Measurements from ENCODE around the gene TRIM34.
"Not testable (repeated sequence)": the region's sequence is repeated elsewhere in the genome, so short reads cannot be mapped to it uniquely, and the experiment has no call there.

Gene TRIM34

GRCh38 chr11:5624489-5625279, at the start of gene TRIM34:
Gene TRIM34, plus strand, starts transcription at chr11:5625001. Its CDS starts 7,331 bp downstream, at chr11:5632332.
- DNase-seq (ENCODE audit: low read depth) = peak; percentile 83

- DNase-seq (ENCODE audit: low read depth) = no peak
Observed at GRCh38 chr11:5575152-5575551, 49.6 kb upstream of the TRIM34 start.

- DNase-seq (ENCODE audit: low read depth) = no peak
Observed at GRCh38 chr11:5577101-5577500, 47.7 kb upstream of the TRIM34 start.

- DNase-seq (ENCODE audit: low read depth) = no peak
Observed at GRCh38 chr11:5580577-5580976, 44.2 kb upstream of the TRIM34 start, which contains the start of gene OR52B6. Gene OR52B6, plus strand, starts transcription at chr11:5580877. Its CDS starts 0 bp downstream, at chr11:5580877.

- DNase-seq (ENCODE audit: low read depth) = no peak
Observed at GRCh38 chr11:5581014-5581413, 43.8 kb upstream of the TRIM34 start.

- DNase-seq (ENCODE audit: low read depth) = not testable (repeated sequence)
Observed at GRCh38 chr11:5584458-5584857, 40.3 kb upstream of the TRIM34 start.

- not testable (repeated sequence) for DNase-seq (ENCODE audit: low read depth)
Observed at GRCh38 chr11:5589906-5590305, 34.9 kb upstream of the TRIM34 start.

GRCh38 chr11:5591613-5592012, 33.2 kb upstream of the TRIM34 start:
- no peak for DNase-seq (ENCODE audit: low read depth)

GRCh38 chr11:5592615-5593014, 32.2 kb upstream of the TRIM34 start:
- DNase-seq (ENCODE audit: low read depth) = no peak

- no peak for DNase-seq (ENCODE audit: low read depth)
Observed at GRCh38 chr11:5593146-5593545, 31.7 kb upstream of the TRIM34 start.

GRCh38 chr11:5596607-5597201, 28.1 kb upstream of the TRIM34 start, which contains the start of gene TRIM6:
Gene TRIM6, plus strand, starts transcription at chr11:5596637. Its CDS starts 261 bp downstream, at chr11:5596898.
- DNase-seq (ENCODE audit: low read depth) = peak; percentile 73

- DNase-seq (ENCODE audit: low read depth) = no peak
Observed at GRCh38 chr11:5597953-5598352, 26.8 kb upstream of the TRIM34 start.

- peak; percentile 79 for DNase-seq (ENCODE audit: low read depth)
Observed at GRCh38 chr11:5600374-5600851, 24.4 kb upstream of the TRIM34 start.

- DNase-seq (ENCODE audit: low read depth) = peak; percentile 43
Observed at GRCh38 chr11:5602791-5603190, 22.0 kb upstream of the TRIM34 start.

GRCh38 chr11:5603326-5603725, 21.5 kb upstream of the TRIM34 start:
- DNase-seq (ENCODE audit: low read depth) = no peak

GRCh38 chr11:5604896-5605295, 19.9 kb upstream of the TRIM34 start:
- no peak for DNase-seq (ENCODE audit: low read depth)

- DNase-seq (ENCODE audit: low read depth) = peak; percentile 88
Observed at GRCh38 chr11:5605849-5606248, 19.0 kb upstream of the TRIM34 start.

- DNase-seq (ENCODE audit: low read depth) = no peak
Observed at GRCh38 chr11:5608808-5609207, 16.0 kb upstream of the TRIM34 start.

- no peak for DNase-seq (ENCODE audit: low read depth)
Observed at GRCh38 chr11:5610446-5610845, 14.4 kb upstream of the TRIM34 start.

GRCh38 chr11:5611627-5612026, 13.2 kb upstream of the TRIM34 start:
- no peak for DNase-seq (ENCODE audit: low read depth)

GRCh38 chr11:5618807-5619206, 6.0 kb upstream of the TRIM34 start:
- DNase-seq (ENCODE audit: low read depth) = peak; percentile 95

GRCh38 chr11:5620651-5621521, 3.9 kb upstream of the TRIM34 start:
- peak; percentile 87 for DNase-seq (ENCODE audit: low read depth)

Data from ELR (cell line).